ENCODE data around the gene ASIC3.

ASIC3 gene

DNA sequence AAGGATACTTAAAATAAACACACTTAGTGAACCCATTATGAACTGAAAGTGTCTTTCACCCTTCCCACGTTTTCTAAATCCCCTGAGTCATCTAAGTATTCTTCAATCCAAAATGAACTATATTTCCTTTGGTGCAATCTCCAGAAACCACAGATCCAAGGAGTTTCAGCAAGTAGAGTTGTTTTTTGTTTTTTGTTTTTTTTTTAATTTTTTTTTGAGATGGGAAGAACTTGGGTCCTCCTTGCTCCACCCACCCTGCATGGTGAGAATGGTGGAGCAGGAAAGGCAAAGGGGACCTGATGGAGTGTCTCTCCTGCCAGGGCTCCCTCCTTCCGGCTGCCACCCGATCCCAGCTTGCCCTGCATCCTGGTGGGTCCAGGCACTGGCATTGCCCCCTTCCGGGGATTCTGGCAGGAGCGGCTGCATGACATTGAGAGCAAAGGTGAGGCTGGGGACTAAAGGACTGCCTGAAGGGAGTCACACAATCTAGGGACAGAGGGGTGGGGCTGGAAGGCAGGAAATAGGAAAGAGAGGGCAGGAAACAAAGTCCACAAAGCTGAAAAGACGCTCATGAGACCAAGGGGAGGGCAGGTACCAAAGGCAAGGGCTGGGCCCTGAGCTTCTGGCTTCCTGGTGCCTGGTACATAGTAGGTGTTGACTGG, 36.2 kb upstream of the ASIC3 start:
- intact Hi-C loops (cut with DNase I; ENCODE audit: low total_unique reads) = loop anchor here (10.0 kb wide), 1 partner anchor 103 kb away; no protein-coding TSS in a partner anchor
- Histone ChIP-seq H3K36me3 (no peaks in the 10 kb centered on the region), H3K27ac (no peak overlapping the region), H3K9me3 (no peaks in the 10 kb centered on the region), H3K27me3 (peaks cover 0 to 94% of the 10 kb centered on the region in 2 donors), H3K4me1 (peaks cover 0 to 29% (median 14%) of the 10 kb centered on the region in 4 donors), H3K4me3 (no peak overlapping the region)
- DNase-seq = no peak
- TF ChIP-seq, protein P1, sequence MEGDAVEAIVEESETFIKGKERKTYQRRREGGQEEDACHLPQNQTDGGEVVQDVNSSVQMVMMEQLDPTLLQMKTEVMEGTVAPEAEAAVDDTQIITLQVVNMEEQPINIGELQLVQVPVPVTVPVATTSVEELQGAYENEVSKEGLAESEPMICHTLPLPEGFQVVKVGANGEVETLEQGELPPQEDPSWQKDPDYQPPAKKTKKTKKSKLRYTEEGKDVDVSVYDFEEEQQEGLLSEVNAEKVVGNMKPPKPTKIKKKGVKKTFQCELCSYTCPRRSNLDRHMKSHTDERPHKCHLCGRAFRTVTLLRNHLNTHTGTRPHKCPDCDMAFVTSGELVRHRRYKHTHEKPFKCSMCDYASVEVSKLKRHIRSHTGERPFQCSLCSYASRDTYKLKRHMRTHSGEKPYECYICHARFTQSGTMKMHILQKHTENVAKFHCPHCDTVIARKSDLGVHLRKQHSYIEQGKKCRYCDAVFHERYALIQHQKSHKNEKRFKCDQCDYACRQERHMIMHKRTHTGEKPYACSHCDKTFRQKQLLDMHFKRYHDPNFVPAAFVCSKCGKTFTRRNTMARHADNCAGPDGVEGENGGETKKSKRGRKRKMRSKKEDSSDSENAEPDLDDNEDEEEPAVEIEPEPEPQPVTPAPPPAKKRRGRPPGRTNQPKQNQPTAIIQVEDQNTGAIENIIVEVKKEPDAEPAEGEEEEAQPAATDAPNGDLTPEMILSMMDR (IDR thresholded peaks at IDR 0.05) = no peak

GRCh38 chr7:151012911-151013347, 35.4 kb upstream of the ASIC3 start:
- no peak for DNase-seq
- no peaks in the 10 kb centered on the region for H3K9me3 ChIP-seq
- intact Hi-C loops (cut with DNase I; ENCODE audit: low total_unique reads) = loop anchor here (10.0 kb wide), 1 partner anchor 102 kb away; no protein-coding TSS in a partner anchor
- H3K27ac ChIP-seq = no peak overlapping the region
- TF ChIP-seq, protein P1 (IDR thresholded peaks at IDR 0.05) = peak; percentile 23 to 24
- H3K36me3 ChIP-seq = no peaks in the 10 kb centered on the region
- H3K27me3 ChIP-seq = peaks cover 0 to 94% of the 10 kb centered on the region in 2 donors
- H3K4me3 ChIP-seq = no peak overlapping the region
- peaks cover 0 to 33% (median 16%) of the 10 kb centered on the region in 4 donors for H3K4me1 ChIP-seq

DNA sequence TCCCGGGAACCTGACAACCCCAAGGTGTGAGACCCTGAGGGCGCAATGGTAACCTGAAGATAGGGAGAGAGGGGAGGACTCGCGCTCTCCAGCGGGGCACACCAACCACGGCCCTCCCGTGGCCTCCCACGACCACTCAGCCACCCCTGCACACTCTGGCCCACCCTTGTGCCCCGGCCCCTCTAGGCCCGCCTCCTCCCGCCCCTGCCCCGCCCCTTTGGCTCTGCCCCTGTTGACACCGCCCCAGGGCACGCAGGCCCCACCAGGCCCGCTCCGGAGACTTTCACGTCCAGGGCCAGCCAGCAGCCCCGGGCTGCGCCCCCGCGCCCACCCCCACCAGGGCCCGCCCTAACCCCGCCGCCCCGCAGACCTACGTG, 35.0 kb upstream of the ASIC3 start:
- H3K27ac ChIP-seq = no peak overlapping the region

GRCh38 chr7:151013733-151014497, 34.4 kb upstream of the ASIC3 start:
- Histone ChIP-seq H3K9me3 (no peaks in the 10 kb centered on the region), H3K27me3 (peaks cover 0 to 95% of the 10 kb centered on the region in 2 donors), H3K4me1 (peaks cover 0 to 33% (median 26%) of the 10 kb centered on the region in 4 donors), H3K27ac (no peak overlapping the region), H3K4me3 (peak overlapping the region; percentile 7 to 42), H3K36me3 (no peaks in the 10 kb centered on the region)
- TF ChIP-seq, protein P1 (IDR thresholded peaks at IDR 0.05) = no peak
- DNase-seq = peak in 1 of 2 donors; percentile 56
- intact Hi-C loops (cut with DNase I; ENCODE audit: low total_unique reads) = loop anchor here (10.0 kb wide), 1 partner anchor 101 kb away; no protein-coding TSS in a partner anchor

More for the DNA sequence above, 35.0 kb upstream of the ASIC3 start:
- Histone ChIP-seq H3K36me3 (no peaks in the 10 kb centered on the region), H3K4me1 (peaks cover 0 to 33% (median 20%) of the 10 kb centered on the region in 4 donors), H3K27me3 (peaks cover 0 to 95% of the 10 kb centered on the region in 2 donors), H3K9me3 (no peaks in the 10 kb centered on the region), H3K4me3 (peak overlapping the region; percentile 7 to 42)
- no peak for DNase-seq
- intact Hi-C loops (cut with DNase I; ENCODE audit: low total_unique reads) = loop anchor here (10.0 kb wide), 1 partner anchor 101 kb away; no protein-coding TSS in a partner anchor
- TF ChIP-seq, protein P1 (IDR thresholded peaks at IDR 0.05) = no peak

GRCh38 chr7:151014950-151015349, 33.4 kb upstream of the ASIC3 start:
- intact Hi-C loops (cut with DNase I; ENCODE audit: low total_unique reads) = loop anchor here (10.0 kb wide), 1 partner anchor 100 kb away; no protein-coding TSS in a partner anchor
- DNase-seq = no peak
- TF ChIP-seq, protein P1 (IDR thresholded peaks at IDR 0.05) = no peak
- no peaks in the 10 kb centered on the region for H3K36me3 ChIP-seq
- H3K4me3 ChIP-seq = no peak overlapping the region
- peaks cover 0 to 38% (median 28%) of the 10 kb centered on the region in 4 donors for H3K4me1 ChIP-seq
- H3K27me3 ChIP-seq = peaks cover 0 to 95% of the 10 kb centered on the region in 2 donors
- H3K9me3 ChIP-seq = no peaks in the 10 kb centered on the region
- no peak overlapping the region for H3K27ac ChIP-seq
